GM19025 (cell line): ENCODE measurements around the gene PDZD4.

ENCODE experiments used
- ATAC-seq: cut with Tn5 transposase; IDR thresholded peaks from one replicate; pipeline ENCODE4 v1.9.1; 2021; ENCODE audit warnings: mild to moderate bottlenecking, low read depth, moderate library complexity; ENCODE audit not compliant: unreplicated experiment

PDZD4 gene, protein sequence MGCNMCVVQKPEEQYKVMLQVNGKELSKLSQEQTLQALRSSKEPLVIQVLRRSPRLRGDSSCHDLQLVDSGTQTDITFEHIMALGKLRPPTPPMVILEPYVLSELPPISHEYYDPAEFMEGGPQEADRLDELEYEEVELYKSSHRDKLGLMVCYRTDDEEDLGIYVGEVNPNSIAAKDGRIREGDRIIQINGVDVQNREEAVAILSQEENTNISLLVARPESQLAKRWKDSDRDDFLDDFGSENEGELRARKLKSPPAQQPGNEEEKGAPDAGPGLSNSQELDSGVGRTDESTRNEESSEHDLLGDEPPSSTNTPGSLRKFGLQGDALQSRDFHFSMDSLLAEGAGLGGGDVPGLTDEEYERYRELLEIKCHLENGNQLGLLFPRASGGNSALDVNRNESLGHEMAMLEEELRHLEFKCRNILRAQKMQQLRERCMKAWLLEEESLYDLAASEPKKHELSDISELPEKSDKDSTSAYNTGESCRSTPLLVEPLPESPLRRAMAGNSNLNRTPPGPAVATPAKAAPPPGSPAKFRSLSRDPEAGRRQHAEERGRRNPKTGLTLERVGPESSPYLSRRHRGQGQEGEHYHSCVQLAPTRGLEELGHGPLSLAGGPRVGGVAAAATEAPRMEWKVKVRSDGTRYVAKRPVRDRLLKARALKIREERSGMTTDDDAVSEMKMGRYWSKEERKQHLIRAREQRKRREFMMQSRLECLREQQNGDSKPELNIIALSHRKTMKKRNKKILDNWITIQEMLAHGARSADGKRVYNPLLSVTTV

DNA sequence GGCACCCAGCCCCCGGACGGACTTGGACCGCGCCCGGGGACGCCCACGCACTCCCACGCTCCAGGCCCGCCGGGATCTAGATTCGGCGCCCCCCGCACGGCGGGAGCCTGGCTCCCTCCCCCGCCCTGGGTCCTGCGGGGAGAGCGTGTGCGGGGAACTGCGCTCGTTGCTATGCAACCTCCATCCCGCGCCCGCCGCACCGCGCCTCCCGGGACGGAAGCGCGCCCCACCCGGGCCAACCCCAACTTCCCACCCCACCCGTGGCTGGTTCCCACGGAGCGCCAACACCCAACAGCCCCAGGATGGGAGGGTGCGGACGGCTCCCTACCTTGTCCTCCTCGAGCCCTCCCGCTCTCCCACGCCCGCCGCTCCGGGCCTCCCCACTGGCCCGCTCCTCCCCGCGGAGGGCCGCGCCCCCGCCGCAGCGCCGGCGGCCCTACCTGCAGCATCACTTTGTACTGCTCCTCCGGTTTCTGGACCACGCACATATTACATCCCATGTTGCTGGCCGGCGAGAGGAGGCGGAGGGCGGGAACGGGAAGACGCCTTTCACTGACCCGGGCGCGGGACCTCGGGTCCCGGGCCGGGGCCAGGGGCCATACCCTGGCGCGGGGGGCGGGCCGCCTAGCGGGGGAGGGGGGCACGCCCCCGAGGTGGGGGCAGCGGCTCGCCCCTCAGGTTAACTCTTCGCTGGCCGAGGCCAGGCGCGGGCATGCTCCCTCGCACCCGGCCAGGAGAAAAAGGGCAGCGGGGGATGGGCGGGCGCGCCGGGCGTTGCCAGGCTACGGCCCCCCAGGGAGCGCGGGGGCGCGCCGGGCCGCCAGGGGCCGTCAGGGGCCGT, at the start of gene PDZD4:
TSS of gene PDZD4 (minus strand) at position 746 of the 841 bp plus-strand sequence. CDS start at position 500, 246 bp downstream.
- no peak for ATAC-seq

DNA sequence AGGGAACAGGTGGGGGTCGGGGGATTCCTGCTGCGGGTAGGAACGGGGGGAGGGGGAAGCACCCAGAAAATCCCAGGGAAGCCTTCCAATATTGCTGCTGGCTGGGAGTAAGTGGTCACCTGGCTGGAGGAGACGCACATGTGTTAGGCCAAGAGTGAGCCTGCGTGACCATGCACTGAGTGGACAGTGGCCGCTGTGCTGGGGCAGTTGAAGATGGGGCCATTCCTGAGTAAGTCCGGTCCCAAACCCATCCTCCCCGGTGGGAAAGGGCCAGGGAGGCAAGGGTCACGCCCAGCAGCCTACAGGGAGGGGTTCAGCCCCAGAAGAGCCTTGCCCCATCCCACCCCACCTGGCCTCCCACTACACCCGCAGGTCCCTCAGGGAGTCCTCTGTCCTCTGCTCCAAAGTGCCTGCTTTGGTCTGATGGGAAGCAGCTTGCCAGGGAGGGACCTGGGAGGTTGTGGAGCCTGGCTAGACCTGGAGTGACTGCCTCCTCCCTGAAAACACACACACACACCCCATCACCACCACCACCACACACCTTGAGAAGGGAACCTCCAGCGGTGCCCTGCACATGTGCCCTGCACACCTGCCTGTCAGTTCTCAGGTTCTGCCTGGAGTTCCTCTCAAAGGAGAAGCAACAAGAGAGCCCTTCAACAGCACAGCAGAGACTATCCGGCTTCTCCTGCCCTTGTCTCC, 49.5 kb upstream of the PDZD4 start:
- no peak for ATAC-seq

DNA sequence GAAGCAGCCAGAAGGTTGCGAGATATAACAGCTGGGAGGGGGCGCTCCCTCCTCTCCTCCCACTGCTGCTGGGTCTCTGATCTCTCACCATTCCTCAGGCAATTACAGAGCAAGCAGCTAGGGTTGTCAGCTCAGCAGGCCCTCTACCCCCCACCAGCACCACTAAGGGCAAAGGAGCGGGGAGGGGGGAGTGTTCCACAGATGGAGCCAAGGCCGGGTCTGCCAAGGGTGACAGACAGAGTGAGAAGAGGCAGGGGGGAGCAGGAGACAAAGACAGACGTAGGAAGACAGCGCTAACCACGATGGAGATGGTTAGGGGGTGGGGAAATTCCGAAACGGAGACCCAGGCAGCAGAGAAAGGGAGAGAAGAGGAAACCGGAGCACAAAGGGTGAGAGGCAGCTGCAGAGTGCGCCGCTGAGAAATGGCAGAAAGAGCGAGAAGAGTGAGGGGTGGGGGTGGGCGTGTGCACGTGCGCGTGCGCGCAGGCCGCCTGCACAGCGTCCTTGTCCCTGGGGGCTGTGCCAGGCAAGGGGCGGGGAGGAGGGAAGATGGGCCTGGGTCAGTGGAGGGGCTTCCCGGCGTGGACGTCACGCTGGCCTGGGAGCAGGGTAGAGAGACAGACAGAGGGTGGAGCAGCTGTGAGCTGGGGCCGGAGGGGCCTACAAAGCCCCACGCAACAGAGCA, 48.8 kb upstream of the PDZD4 start:
- ATAC-seq = no peak

DNA sequence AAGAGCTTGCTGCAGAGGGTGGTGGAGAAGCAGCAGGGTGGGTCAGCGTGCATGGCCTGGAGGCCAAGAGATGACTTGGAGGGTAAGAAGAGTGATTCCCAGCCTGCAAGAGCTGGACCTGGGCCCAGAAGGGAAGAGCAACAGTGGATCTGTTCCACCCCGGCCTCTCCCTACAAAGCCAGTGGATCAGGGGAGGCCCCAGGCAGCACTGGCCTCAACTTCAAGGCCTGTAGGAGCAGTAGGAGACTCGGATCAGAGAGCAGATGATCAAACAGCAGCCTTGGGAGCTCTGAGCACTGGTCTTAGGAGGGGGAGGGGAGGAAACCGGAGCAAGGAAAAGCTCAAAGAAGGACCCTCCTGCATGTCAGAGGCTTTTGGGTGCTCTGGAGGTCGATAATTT, 48.0 kb upstream of the PDZD4 start:
- no peak for ATAC-seq

DNA sequence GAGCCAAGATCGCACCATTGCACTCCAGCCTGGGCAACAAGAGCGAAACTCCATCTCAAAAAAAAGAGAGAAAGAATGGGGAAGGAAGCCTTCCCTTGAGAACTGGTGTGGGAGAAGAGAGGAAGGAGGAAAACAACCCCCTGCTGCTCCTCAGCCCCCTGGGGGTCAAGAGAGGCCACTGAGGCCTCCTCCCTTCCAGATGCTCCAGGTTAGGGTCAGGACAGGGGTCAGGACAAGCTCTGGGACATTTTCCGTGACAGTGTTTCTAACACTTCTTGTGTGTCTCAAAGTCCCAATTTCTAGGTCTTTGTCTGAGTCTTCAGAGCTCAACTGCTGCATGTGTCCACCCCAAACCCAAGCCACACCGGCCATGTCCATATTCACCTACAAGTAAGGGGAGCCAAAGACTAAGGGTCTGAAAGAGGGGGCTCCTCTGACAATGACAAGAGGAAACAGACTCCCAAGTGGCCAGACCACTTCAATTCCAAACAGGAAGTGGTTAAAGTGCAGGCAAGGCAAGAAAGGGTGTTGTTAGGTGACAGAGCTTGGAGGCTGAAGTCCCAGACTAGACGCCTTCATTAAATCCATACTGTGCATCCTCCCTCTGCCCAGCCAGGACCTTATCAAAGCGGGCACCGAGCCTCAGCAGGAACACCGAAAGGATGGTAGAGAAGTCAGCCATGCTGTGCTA, 47.4 kb upstream of the PDZD4 start:
- ATAC-seq = no peak

DNA sequence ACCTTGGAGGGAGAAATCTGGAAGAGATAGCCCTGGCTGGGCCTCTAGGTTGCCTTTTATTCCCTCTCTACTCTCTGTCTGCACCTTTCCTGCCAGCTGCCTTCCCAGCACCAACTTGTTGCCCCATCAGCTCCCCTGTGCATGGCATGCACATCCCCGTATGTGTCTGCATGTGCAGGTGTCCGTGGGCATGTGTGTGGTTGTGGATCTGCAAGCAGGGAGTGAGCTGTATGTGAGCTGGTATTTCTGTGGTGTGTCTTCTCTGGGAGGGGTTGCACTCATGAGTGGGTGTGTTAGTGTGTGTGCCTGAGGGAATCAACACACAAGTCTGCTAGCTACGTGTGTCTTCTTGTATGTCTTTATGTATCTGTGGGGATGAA, 45.8 kb upstream of the PDZD4 start:
- ATAC-seq = no peak

DNA sequence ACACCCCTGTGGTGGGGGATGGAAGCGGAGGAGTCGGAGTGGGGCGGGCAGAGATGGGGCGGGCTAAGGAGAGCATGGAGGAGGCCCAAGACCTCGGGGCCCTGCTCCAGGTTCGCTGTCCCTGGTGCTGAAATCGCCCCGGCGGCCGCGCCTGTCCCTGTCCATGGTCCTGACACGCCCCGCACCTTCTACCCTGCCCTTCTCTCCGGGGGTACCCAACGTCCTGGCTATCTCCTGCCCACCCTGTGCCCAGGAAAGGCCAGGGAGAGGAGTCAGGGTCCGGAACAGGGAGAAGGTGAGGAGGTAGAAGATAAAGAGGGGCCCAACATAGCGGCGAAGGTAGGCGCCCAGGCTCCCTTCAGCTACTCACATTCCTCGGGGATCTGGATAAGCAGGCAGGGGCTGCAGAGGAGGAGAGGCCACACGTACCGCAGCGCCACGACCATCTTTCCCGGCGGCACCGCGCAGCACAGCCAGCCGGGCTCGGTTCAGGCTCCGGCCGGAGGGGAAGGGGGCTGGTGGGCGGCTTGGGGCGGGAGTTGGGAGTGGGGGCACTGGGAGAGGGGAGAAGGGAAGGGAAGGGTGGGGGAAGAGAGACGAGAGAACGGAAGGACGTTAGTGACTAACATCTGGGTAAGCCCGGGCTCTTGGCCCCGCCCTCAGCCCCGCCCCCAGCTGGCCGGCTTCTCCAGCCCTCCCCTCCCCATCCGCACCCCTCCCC, 45.2 kb upstream of the PDZD4 start:
- no peak for ATAC-seq

DNA sequence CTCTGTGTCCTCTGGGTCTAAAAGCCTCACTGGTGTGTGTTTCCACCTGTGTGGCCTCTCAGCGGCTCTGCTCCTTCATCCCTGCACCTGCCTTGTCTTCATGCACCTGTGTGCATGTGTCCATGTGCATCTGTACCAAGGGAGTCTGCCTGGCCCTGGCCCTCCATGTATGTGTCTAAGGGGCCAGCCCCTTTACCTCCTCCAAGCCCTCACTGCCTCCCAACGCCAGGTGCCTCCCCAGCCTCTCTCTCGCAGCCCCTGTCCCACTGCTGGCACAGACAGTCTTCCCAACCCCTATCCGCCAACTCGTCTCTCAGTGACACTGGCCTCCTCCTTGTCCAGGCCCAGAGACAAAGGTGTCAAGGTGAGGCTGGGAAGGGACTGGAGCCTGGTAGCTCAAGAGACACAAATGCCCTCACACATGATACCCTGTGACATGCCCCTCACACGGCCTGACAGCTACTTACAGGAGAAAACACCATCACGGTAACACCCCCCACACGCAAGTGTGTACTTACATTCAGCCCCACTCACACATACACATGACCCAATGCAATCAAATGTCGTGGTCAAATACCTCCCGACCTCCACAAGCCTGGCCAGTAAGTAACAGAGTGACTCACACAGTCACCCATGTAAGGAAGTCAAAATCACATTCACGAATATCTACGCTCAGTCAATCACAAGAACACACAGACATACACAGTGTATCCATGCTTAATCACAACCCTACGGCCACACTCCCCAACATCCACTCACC, 44.2 kb upstream of the PDZD4 start:
- no peak for ATAC-seq

DNA sequence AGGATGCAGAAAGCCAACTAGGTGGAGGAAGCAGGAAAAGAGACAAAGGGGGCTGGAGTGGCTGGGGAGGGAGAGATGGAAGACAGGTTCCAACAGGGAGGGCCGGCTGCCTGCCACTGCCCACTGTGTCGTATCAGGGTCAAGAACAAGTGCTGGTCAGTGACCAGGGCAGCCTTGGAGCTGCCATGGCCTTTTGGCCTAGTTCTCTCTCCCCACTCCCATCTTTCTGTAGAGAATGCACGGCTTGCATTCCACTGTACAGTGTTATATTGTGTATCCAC, 43.7 kb upstream of the PDZD4 start:
- no peak for ATAC-seq

DNA sequence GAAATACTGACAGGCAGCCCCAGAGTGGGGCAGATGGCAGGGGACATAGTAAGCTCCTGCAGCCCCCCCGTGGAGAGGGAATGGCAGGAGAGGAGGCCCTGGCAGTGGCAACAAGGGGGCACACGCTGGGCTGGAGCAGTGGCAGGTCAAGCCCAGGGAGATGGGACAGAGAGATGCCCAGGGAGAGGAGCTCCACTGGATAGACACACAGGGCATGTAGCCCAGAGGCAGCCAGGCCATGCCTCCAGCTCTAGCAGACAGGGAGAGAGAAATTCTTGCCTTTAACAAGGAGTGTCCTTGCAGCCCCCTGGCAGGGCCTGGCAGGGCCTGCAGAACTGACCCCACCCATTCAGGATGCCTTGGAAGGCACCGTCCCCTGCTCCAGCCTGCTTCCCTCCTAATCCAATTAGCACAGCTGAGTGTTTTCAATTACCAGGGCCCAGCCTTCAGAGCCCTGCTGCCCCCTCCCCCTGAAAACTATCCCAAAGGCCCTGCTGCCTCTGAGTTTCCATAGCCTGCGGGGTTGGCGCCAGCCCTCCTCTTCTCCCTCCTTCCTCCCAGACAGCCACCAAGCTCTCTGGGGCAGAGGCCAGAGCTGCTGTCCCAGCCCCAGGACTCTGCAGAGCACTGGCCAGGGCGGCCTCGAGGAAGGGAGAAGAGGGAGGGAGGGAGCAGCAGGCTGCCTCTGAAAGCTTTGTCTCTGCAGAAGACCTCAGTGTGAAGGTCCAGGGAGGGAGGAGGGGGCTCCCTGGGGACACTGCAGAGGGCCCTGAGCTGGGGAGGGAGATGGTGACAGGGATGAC, 43.1 kb upstream of the PDZD4 start:
- no peak for ATAC-seq

DNA sequence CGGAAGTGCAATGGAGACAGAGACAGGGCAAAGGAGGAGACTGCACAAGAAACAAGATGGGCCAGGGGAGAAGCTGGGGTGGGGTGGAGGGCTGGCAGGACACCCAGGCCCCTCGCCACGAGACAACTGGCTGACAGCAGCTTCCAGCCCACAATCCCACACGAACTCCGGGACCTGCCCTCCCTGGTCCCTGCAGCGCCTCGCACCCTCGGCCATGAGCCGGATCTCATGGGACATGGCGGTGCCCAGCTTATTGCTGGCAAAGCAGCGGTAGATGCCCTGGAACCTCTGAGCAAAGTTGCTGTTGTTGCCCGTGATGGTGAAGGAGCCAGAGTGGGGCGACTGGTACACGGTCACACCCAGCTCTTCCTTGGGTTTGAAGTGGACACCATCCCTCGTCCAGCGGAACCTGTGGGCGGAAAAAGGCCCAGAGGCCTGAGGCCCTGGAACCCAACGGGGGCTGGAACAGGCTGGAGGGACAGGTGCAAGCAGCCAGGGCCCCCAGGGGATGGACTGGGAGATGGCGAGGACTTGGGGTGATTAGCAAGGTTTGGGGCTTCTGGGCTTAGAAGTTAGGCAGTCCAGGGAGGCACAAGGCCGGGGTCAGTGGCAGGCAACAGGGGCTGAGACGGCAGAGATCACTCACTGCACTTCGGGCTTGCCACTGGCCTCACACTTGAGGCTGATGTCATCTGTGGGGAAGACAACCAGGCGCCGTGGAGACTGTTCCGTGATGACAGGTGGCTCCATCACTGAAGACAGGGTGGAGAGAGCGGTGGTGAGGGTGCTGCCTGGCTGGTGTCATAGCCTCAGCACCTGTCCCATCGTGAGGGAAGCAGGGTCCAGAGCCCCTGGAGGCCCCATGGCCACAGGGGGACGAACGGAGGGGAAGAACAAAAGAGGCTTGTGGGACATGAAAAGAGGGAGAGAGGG, 41.9 kb upstream of the PDZD4 start:
- no peak for ATAC-seq

DNA sequence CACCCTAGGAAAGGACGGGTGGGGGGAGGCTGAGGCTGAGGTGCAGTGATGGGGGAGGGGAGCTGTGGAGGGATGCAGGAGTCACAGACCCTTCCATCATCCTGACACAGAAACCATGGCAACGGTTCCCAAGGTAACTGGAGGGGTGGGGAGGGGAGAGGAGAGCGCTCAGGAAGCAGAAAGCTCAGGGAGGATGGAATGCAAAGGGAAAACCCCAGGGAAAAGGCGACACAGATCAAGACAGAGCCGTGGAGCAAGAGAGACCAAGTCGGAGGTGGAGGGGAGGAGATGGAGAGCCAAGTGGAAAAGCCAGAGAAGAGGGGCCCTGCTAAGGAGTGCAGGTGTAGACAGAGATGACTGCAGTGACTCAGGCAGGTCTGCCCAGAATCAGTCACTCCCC, 41.1 kb upstream of the PDZD4 start:
- no peak for ATAC-seq

DNA sequence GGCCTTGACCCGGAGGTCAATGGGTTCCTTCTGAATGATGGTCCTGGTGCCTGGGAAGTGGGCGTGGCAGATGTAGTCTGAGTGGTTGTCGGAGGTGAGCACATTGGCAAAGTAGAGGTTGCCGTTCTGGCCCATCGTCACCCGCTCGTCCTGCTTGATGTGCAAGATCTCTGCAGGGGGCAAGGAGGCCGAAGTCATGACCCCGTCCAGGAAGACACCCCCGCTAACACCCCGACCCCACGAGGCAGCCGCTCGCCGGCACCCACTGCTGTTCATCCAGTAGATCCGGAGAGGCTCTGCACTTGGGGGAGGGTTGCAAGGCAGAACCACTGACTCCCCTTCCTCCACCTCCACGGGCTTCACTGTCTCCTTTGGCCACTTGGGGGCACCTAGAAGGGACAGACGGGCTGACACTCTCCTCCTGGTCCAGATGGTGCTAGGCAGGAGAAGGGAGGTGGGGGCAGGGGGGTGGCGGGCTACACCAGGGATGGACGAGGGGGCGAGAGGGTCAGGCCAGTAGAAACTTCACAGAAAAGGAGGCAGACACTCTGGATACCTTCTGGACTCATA, 40.5 kb upstream of the PDZD4 start:
- no peak for ATAC-seq

DNA sequence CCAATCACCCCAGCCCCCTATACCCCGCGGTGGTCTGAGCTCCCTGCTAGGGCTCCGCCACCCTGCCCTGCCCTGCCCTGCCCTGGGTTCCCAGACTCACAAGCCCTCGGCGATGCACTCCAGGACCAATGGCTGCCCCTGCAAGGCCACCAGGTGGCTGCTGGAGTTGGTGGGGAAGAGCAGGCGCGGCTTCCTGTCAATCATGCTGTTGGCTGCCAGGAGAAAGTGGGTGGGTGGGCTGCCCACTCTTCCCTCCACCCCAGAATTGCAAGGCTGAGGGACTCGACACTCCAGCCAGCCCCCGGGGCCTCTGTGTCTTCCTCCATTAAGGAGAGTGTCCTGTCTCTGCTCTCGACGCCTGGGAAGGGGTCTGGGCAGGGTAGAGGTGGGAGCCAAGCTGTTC, 39.9 kb upstream of the PDZD4 start:
- no peak for ATAC-seq

DNA sequence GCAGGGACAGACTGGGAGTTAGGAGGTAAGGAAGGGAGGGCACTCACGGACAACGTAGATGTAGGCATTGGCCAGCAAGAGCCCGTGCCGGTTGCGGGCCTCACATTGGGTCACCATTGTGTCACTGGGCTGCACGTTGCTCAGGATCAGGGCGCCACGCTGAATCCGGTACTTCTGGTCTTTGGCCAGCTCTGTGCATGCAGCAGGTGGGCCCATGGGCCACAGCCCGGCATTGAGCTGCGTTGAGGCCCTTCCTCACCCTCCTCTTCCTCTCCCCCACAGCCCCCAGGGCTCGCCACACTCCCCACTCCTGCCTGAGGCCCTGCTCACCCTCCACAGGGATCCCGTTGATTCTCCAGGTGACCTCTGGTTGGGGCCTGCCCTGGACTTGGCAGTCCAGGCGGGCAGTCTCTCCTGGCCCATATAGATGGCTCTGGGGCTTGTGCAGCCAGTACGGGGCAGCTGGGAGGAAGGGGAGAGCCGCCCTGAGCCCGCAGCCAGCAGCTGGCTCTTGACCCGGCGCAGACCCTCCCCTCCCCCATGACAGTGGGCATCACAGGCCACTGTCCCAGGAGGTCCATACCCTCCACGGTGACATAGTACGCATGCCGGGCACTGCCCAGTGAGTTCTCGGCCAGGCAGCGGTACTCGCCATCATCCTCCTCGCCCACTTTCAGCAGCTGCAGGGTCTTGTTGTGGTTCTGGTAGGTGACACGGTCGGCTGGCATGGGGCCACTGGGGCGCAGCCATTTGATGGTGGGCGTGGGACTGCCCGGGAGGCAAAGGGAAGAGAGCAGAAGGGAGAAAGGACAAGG, 39.3 kb upstream of the PDZD4 start:
- no peak for ATAC-seq
